ENCODE measurements around the gene TBC1D5.
"Not testable (repeated sequence)": the region's sequence is repeated elsewhere in the genome, so short reads cannot be mapped to it uniquely, and the experiment has no call there.

The TBC1D5 gene

GRCh38 chr3:17500618-17501017 lies 241.8 kb downstream of the TBC1D5 start:
- no peak for TF ChIP-seq CTCF (conservative IDR thresholded peaks at IDR 0.05)
- TF ChIP-seq ZFX (IDR thresholded peaks at IDR 0.05): no peak
- H3K27ac ChIP-seq: no peak overlapping the region

- no peak overlapping the region for H3K27ac ChIP-seq
- TF ChIP-seq ZFX (IDR thresholded peaks at IDR 0.05) (no peak), CTCF (conservative IDR thresholded peaks at IDR 0.05) (no peak)
Observed at GRCh38 chr3:17494117-17494809, 248.2 kb downstream of the TBC1D5 start.

DNA sequence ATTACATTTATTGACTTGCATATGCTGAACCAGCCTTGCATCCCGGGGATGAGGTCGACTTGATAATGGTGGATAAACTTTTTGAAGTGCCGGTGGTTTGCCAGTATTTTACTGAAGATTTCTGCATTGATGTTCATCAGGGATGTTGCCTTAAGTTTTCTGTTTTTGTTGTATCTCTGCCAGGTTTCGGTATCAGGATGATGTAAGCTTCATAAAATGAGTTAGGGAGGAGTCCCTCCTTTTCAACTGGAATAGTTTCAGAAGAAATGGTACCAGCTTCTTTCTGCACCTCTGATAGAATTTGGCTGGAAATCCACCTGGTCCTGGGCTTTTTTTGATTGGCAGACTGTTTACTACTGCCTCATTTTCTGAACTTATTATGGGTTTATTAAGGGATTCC lies 250.8 kb downstream of the TBC1D5 start:
- TF ChIP-seq ZFX (IDR thresholded peaks at IDR 0.05) (no peak), CTCF (conservative IDR thresholded peaks at IDR 0.05) (no peak)
- H3K27ac ChIP-seq: no peak overlapping the region

- H3K27ac ChIP-seq: not testable (repeated sequence)
Observed at GRCh38 chr3:17491190-17491589, 251.2 kb downstream of the TBC1D5 start.

- no peak overlapping the region for H3K27ac ChIP-seq
- TF ChIP-seq CTCF (conservative IDR thresholded peaks at IDR 0.05) (no peak), ZFX (IDR thresholded peaks at IDR 0.05) (no peak)
Observed at GRCh38 chr3:17489139-17489538, 253.3 kb downstream of the TBC1D5 start.

DNA sequence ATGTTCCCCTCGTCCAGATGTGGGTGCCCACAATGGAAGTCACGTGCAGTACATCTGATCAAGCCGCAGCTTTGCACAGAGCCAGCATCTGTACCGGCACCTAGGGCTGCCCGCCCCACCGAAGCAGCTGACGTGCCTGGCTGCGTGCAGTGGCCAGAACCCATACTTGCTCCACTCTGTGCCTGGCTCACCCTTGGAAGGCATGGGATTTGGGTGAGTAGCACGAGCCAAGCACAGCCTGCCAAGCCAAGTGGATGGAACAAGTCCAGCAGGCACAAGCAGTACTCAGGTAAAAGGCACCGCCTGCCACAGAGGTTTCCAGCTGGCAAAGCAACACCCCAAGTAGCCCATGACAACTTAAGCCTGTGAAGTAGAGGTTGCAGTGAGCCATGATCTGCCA lies 261.3 kb downstream of the TBC1D5 start:
- H3K27ac ChIP-seq: no peak overlapping the region
- TF ChIP-seq ZFX (IDR thresholded peaks at IDR 0.05) (no peak), CTCF (conservative IDR thresholded peaks at IDR 0.05) (no peak)

DNA sequence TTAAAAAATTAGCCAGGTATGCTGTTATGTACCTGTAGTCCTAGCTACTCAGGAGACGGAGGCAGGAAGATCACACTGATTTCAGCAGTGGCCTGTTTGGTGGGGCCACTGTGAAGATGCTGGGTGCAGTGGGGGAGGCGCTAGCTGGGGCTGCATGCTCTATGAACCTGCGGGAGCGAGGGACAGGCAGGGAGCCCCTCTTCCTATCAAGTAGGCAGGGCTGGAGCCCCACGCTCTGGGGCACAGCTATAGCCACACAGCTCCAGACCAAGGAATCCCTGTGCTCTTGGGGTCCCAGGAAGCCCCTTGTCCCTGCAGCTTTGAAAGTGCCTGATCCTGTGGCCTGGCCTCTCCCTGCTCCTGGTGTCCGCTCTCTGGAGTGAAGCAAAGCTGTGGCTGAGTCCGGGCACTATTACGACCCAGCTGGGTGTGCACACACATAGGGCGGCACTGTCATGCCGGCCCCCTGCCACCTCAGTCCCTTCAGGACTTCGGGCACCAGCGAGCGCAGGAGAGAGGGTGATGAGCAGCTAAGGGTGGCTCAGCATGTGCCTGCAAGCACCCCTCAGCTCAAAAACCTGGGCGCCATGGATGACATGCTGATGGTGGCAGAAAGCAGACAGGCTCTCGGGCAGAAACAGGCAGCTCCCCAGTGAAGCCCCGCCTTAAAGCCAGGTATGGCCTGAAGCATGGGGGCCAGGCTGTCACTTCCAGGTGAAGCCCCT lies 262.6 kb downstream of the TBC1D5 start:
- no peak overlapping the region for H3K27ac ChIP-seq
- no peak for TF ChIP-seq ZFX (IDR thresholded peaks at IDR 0.05)
- no peak for TF ChIP-seq CTCF (conservative IDR thresholded peaks at IDR 0.05)

GRCh38 chr3:17478673-17479072 lies 263.8 kb downstream of the TBC1D5 start:
- no peak for TF ChIP-seq ZFX (IDR thresholded peaks at IDR 0.05)
- no peak for TF ChIP-seq CTCF (conservative IDR thresholded peaks at IDR 0.05)
- no peak overlapping the region for H3K27ac ChIP-seq
